ENCODE results near the gene HOXC10. TPM values are rescaled to one million over a fixed set of nuclear protein-coding genes. Genes with fewer than 3 reads are reported as not detected.

HOXC10 gene
- total RNA-seq, 1 experiment from 2014 or later, result not detected

DNA sequence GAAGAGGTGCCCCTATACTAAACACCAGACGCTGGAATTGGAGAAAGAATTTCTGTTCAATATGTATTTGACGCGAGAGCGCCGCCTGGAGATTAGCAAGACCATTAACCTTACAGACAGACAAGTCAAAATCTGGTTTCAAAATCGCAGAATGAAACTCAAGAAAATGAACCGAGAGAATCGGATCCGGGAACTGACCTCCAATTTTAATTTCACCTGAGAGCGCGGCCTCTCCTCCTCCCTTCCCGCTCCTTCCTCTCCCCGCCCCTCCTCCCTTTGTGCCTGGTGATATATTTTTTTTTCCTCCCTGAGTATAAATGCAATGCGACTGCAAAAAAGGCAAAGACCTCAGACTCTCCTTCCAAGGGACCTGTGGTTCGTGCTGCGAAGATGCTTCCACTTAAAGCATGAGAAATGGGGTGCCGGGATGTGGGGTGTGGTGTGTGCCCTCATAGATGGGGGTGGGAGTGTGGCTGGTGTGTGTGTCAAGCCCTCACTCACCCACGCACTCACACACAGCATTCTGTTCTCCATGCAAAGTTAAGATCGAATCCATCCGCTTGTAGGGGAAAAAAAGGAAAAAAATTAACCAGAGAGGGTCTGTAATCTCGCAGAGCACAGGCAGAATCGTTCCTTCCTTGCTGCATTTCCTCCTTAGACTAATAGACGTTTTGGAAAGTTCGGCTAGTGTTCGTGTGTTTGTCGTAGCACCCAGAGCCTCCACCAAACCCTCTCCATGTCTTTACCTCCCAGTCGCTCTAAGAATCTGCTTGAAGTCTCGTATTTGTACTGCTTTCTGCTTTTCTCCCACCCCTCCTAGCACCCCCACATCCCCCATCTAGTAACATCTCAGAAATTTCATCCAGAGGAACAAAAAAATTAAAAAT lies 4.5 kb downstream of the HOXC10 start:
- peak; percentile 74 for DNase-seq (ENCODE audit: unreplicated experiment)
- BruUV-seq (replicated peaks), result no TSS peak
- intact Hi-C loops (cut with micrococcal nuclease), result loop anchor here (1.0 to 10.0 kb wide), 3 partner anchors 195 to 287 kb away; no protein-coding TSS in a partner anchor
- TF ChIP-seq, protein P1, sequence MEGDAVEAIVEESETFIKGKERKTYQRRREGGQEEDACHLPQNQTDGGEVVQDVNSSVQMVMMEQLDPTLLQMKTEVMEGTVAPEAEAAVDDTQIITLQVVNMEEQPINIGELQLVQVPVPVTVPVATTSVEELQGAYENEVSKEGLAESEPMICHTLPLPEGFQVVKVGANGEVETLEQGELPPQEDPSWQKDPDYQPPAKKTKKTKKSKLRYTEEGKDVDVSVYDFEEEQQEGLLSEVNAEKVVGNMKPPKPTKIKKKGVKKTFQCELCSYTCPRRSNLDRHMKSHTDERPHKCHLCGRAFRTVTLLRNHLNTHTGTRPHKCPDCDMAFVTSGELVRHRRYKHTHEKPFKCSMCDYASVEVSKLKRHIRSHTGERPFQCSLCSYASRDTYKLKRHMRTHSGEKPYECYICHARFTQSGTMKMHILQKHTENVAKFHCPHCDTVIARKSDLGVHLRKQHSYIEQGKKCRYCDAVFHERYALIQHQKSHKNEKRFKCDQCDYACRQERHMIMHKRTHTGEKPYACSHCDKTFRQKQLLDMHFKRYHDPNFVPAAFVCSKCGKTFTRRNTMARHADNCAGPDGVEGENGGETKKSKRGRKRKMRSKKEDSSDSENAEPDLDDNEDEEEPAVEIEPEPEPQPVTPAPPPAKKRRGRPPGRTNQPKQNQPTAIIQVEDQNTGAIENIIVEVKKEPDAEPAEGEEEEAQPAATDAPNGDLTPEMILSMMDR (IDR thresholded peaks at IDR 0.05; ENCODE audit: unreplicated experiment), result peak; percentile 62
- CTCF ChIA-PET, result interaction anchor here (0.5 to 4.5 kb wide), 19 partner anchors 10 to 287 kb away, joined by 3 to 60 read pairs (median 6); partner anchors contain the start of gene HOXC11
- Mint-ChIP-seq H3K4me3 (ENCODE audit: unreplicated experiment) (peak overlapping the region; percentile 70), H3K4me1 (ENCODE audit: insufficient read depth, unreplicated experiment) (peaks cover 24% of the 10 kb centered on the region), H3K27ac (ENCODE audit: low read depth, unreplicated experiment) (peak overlapping the region; percentile 64), H3K36me3 (ENCODE audit: insufficient read depth, unreplicated experiment) (no peaks in the 10 kb centered on the region), H3K27me3 (ENCODE audit: insufficient read depth, unreplicated experiment) (peaks cover 7% of the 10 kb centered on the region), H3K9me3 (ENCODE audit: unreplicated experiment) (no peaks in the 10 kb centered on the region)
- POLR2A ChIA-PET, result interaction anchor here (0.6 to 2.7 kb wide), 4 partner anchors 10 to 64 kb away, joined by 3 to 12 read pairs (median 3); partner anchors contain the start of gene HOXC9

DNA sequence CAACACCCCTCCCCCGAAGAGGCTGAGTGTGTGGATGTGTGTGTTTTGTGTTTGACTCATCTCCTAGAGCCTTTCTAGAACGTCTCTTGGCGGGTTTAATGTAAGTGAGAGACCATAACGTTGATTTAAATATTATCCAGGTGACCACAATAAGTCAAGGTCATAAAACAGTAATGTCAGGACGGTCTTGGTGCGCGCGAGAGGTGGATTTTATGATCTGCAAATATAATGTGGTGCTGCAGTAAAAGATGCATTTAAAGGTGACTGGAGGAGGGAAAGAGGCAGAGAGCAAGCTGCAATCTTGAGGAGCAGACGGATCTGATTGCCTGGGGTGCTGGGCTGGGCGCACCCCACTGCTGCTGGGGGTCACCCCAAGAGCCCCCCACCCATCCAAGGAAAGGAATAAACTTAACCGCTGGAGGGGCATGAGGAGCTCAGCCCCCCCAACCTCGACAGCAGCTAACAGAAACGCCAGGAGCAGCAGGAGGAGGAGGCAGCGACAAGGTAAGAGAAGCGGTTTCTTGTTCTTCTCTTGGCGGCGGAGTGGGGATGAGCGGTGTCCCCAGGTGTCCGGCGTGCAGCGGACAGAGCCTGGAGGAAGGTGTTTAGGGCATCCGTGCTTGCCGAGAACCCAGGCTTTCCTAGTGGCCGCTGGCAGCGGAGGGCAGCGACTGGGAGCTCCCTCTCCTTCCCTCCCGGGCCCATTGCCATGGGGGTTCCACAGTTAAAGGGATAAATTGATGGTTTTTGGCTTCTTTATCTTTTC lies 5.5 kb downstream of the HOXC10 start:
- Mint-ChIP-seq H3K4me3 (ENCODE audit: unreplicated experiment) (no peak overlapping the region), H3K27ac (ENCODE audit: low read depth, unreplicated experiment) (no peak overlapping the region), H3K4me1 (ENCODE audit: insufficient read depth, unreplicated experiment) (peaks cover 24% of the 10 kb centered on the region), H3K36me3 (ENCODE audit: insufficient read depth, unreplicated experiment) (no peaks in the 10 kb centered on the region), H3K27me3 (ENCODE audit: insufficient read depth, unreplicated experiment) (peaks cover 7% of the 10 kb centered on the region), H3K9me3 (ENCODE audit: unreplicated experiment) (no peaks in the 10 kb centered on the region)
- ChIA-PET POLR2A (interaction anchor here (0.6 to 2.7 kb wide), 4 partner anchors 9 to 221 kb away, joined by 3 to 12 read pairs (median 3); partner anchors contain the start of gene HOXC9), CTCF (interaction anchor here (0.5 to 3.1 kb wide), 16 partner anchors 11 to 332 kb away, joined by 3 to 16 read pairs (median 4); no protein-coding TSS in a partner anchor)
- no peak for DNase-seq (ENCODE audit: unreplicated experiment)
- intact Hi-C loops (cut with micrococcal nuclease), result no loop called here
- no TSS peak for BruUV-seq (replicated peaks)
- TF ChIP-seq, protein P1 (IDR thresholded peaks at IDR 0.05; ENCODE audit: unreplicated experiment), result no peak

DNA sequence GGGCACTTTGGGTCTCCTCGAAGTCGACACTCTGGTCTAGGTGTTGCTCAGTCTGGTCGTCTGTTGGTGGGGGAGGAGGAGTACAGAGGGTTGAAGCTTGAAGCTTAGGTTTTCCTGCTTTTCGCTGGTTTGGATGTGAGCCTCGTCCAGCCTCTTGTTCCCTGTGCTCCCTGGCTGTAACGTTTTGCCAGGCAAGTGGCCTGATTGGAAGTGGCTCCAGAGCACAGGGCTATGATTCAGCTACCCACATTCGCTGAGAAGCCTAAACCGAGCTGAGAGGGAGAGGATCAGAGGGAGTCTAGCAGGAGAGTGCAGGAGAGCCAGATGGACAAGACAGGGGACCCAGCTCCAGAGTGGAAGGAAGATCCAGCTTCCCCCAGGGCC lies 6.1 kb downstream of the HOXC10 start:
- H3K27ac Mint-ChIP-seq (ENCODE audit: low read depth, unreplicated experiment), result no peak overlapping the region
- peaks cover 7% of the 10 kb centered on the region for H3K27me3 Mint-ChIP-seq (ENCODE audit: insufficient read depth, unreplicated experiment)
- BruUV-seq (replicated peaks), result no TSS peak
- H3K9me3 Mint-ChIP-seq (ENCODE audit: unreplicated experiment), result no peaks in the 10 kb centered on the region
- POLR2A ChIA-PET, result interaction anchor here (0.7 to 2.7 kb wide), 3 partner anchors 8 to 221 kb away, joined by 3 to 12 read pairs (median 4); partner anchors contain the start of gene HOXC9
- CTCF ChIA-PET, result interaction anchor here (0.5 to 3.1 kb wide), 13 partner anchors 51 to 289 kb away, joined by 3 to 16 read pairs (median 6); no protein-coding TSS in a partner anchor
- no peak for DNase-seq (ENCODE audit: unreplicated experiment)
- TF ChIP-seq, protein P1 (IDR thresholded peaks at IDR 0.05; ENCODE audit: unreplicated experiment), result no peak
- H3K36me3 Mint-ChIP-seq (ENCODE audit: insufficient read depth, unreplicated experiment), result no peaks in the 10 kb centered on the region
- no peak overlapping the region for H3K4me3 Mint-ChIP-seq (ENCODE audit: unreplicated experiment)
- H3K4me1 Mint-ChIP-seq (ENCODE audit: insufficient read depth, unreplicated experiment), result peaks cover 24% of the 10 kb centered on the region
- intact Hi-C loops (cut with micrococcal nuclease), result no loop called here

Measured in MCF 10A (cell line).